ENCODE data around the gene DCUN1D4. TPM values are rescaled to one million over a fixed set of nuclear protein-coding genes. Genes with fewer than 3 reads are reported as not detected.

The DCUN1D4 gene
- total RNA-seq, 2 experiments from 2014 or later = 31.2 to 41.2 TPM

GRCh38 chr4:51855751-51856150, 12.8 kb downstream of the DCUN1D4 start:
- CTCF ChIA-PET = no interaction called here
- DNase-seq (no peak), ATAC-seq (no peak)
- Mint-ChIP-seq H3K4me3 (no peak overlapping the region), H3K9me3 (ENCODE audit: low read depth) (no peaks in the 10 kb centered on the region), H3K27me3 (no peaks in the 10 kb centered on the region), H3K4me1 (peaks cover 50% of the 10 kb centered on the region), H3K27ac (no peak overlapping the region), H3K36me3 (ENCODE audit: low read depth) (peaks cover 16% of the 10 kb centered on the region)
- POLR2A ChIA-PET = no interaction called here
- intact Hi-C loops (cut with DNase I, micrococcal nuclease) = no loop called here

- ChIA-PET CTCF (interaction anchor here (0.6 kb wide), 1 partner anchor 1131 kb away, joined by 3 read pairs; no protein-coding TSS in a partner anchor), POLR2A (no interaction called here)
- Mint-ChIP-seq H3K27me3 (no peaks in the 10 kb centered on the region), H3K27ac (no peak overlapping the region), H3K4me3 (no peak overlapping the region), H3K36me3 (ENCODE audit: low read depth) (peaks cover 14% of the 10 kb centered on the region), H3K4me1 (peaks cover 26% of the 10 kb centered on the region), H3K9me3 (ENCODE audit: low read depth) (no peaks in the 10 kb centered on the region)
- ATAC-seq (no peak), DNase-seq (no peak)
- intact Hi-C loops (cut with DNase I, micrococcal nuclease) = loop anchor here in 1 of 2 experiments (2.0 kb wide), 1 partner anchor 20 kb away; no protein-coding TSS in a partner anchor
Observed at GRCh38 chr4:51858605-51859202, 15.8 kb downstream of the DCUN1D4 start.

GRCh38 chr4:51859476-51860031, 16.6 kb downstream of the DCUN1D4 start:
- Mint-ChIP-seq H3K4me1 (peaks cover 22% of the 10 kb centered on the region), H3K27me3 (no peaks in the 10 kb centered on the region), H3K9me3 (ENCODE audit: low read depth) (no peaks in the 10 kb centered on the region), H3K27ac (no peak overlapping the region), H3K4me3 (no peak overlapping the region), H3K36me3 (ENCODE audit: low read depth) (peaks cover 16% of the 10 kb centered on the region)
- no peak for DNase-seq
- ChIA-PET POLR2A (no interaction called here), CTCF (no interaction called here)
- no peak for ATAC-seq
- intact Hi-C loops (cut with DNase I, micrococcal nuclease) = loop anchor here in 1 of 2 experiments (2.0 kb wide), 1 partner anchor 21 kb away; no protein-coding TSS in a partner anchor

GRCh38 chr4:51862199-51862598, 19.2 kb downstream of the DCUN1D4 start:
- Mint-ChIP-seq H3K4me3 (no peak overlapping the region), H3K4me1 (peaks cover 17% of the 10 kb centered on the region), H3K27me3 (no peaks in the 10 kb centered on the region), H3K36me3 (ENCODE audit: low read depth) (peaks cover 21% of the 10 kb centered on the region), H3K27ac (no peak overlapping the region), H3K9me3 (ENCODE audit: low read depth) (no peaks in the 10 kb centered on the region)
- DNase-seq (no peak), ATAC-seq (no peak)
- ChIA-PET POLR2A (interaction anchor here (1.3 kb wide), 1 partner anchor 20 kb away, joined by 3 read pairs; the partner anchor contains the start of gene DCUN1D4), CTCF (no interaction called here)
- intact Hi-C loops (cut with DNase I, micrococcal nuclease) = no loop called here

- DNase-seq = no peak
- CTCF ChIA-PET = no interaction called here
Observed at GRCh38 chr4:51862781-51863180, 19.8 kb downstream of the DCUN1D4 start.

GRCh38 chr4:51865717-51866116, 22.8 kb downstream of the DCUN1D4 start:
- intact Hi-C loops (cut with DNase I, micrococcal nuclease) = no loop called here
- Mint-ChIP-seq H3K27ac (no peak overlapping the region), H3K27me3 (no peaks in the 10 kb centered on the region), H3K36me3 (ENCODE audit: low read depth) (peaks cover 23% of the 10 kb centered on the region), H3K4me1 (peaks cover 6% of the 10 kb centered on the region), H3K9me3 (ENCODE audit: low read depth) (no peaks in the 10 kb centered on the region), H3K4me3 (no peak overlapping the region)
- ChIA-PET POLR2A (no interaction called here), CTCF (no interaction called here)
- ATAC-seq = no peak
- DNase-seq = no peak

More at GRCh38 chr4:51862781-51863180, 19.8 kb downstream of the DCUN1D4 start:
- Mint-ChIP-seq H3K4me1 (peaks cover 14% of the 10 kb centered on the region), H3K36me3 (ENCODE audit: low read depth) (peaks cover 19% of the 10 kb centered on the region), H3K27ac (no peak overlapping the region), H3K27me3 (no peaks in the 10 kb centered on the region), H3K4me3 (no peak overlapping the region), H3K9me3 (ENCODE audit: low read depth) (no peaks in the 10 kb centered on the region)
- POLR2A ChIA-PET = no interaction called here
- intact Hi-C loops (cut with DNase I, micrococcal nuclease) = no loop called here
- no peak for ATAC-seq

GRCh38 chr4:51866835-51867234, 23.9 kb downstream of the DCUN1D4 start:
- CTCF ChIA-PET = no interaction called here
- peaks cover 6% of the 10 kb centered on the region for H3K4me1 Mint-ChIP-seq
- ATAC-seq = no peak
- no peaks in the 10 kb centered on the region for H3K9me3 Mint-ChIP-seq (ENCODE audit: low read depth)
- H3K36me3 Mint-ChIP-seq (ENCODE audit: low read depth) = peaks cover 34% of the 10 kb centered on the region
- intact Hi-C loops (cut with DNase I, micrococcal nuclease) = no loop called here
- no peak for DNase-seq
- H3K27me3 Mint-ChIP-seq = no peaks in the 10 kb centered on the region
- no peak overlapping the region for H3K27ac Mint-ChIP-seq
- POLR2A ChIA-PET = no interaction called here
- no peak overlapping the region for H3K4me3 Mint-ChIP-seq

- ATAC-seq (no peak), DNase-seq (no peak)
- intact Hi-C loops (cut with DNase I, micrococcal nuclease) = no loop called here
- peaks cover 42% of the 10 kb centered on the region for H3K36me3 Mint-ChIP-seq (ENCODE audit: low read depth)
- POLR2A ChIA-PET = no interaction called here
- CTCF ChIA-PET = no interaction called here
- H3K27me3 Mint-ChIP-seq = no peaks in the 10 kb centered on the region
- H3K9me3 Mint-ChIP-seq (ENCODE audit: low read depth) = no peaks in the 10 kb centered on the region
- no peak overlapping the region for H3K4me3 Mint-ChIP-seq
- peaks cover 6% of the 10 kb centered on the region for H3K4me1 Mint-ChIP-seq
- no peak overlapping the region for H3K27ac Mint-ChIP-seq
Observed at GRCh38 chr4:51867689-51868448, 24.9 kb downstream of the DCUN1D4 start.

GRCh38 chr4:51868449-51868847, 25.5 kb downstream of the DCUN1D4 start:
- intact Hi-C loops (cut with DNase I, micrococcal nuclease) = no loop called here
- CTCF ChIA-PET = no interaction called here
- ATAC-seq (no peak), DNase-seq (no peak)
- Mint-ChIP-seq H3K9me3 (ENCODE audit: low read depth) (no peaks in the 10 kb centered on the region), H3K36me3 (ENCODE audit: low read depth) (peaks cover 47% of the 10 kb centered on the region), H3K4me1 (peaks cover 6% of the 10 kb centered on the region), H3K4me3 (no peak overlapping the region), H3K27me3 (no peaks in the 10 kb centered on the region), H3K27ac (no peak overlapping the region)
- POLR2A ChIA-PET = no interaction called here

- DNase-seq (no peak), ATAC-seq (no peak)
- Mint-ChIP-seq H3K4me1 (no peaks in the 10 kb centered on the region), H3K9me3 (ENCODE audit: low read depth) (peaks cover 3% of the 10 kb centered on the region), H3K4me3 (no peak overlapping the region), H3K27me3 (no peaks in the 10 kb centered on the region), H3K36me3 (ENCODE audit: low read depth) (peaks cover 55% of the 10 kb centered on the region), H3K27ac (no peak overlapping the region)
- CTCF ChIA-PET = interaction anchor here (0.6 kb wide), 2 partner anchors 35 to 121 kb away, joined by 3 read pairs; no protein-coding TSS in a partner anchor
- POLR2A ChIA-PET = no interaction called here
- intact Hi-C loops (cut with DNase I, micrococcal nuclease) = no loop called here
Observed at GRCh38 chr4:51870441-51871188, 27.7 kb downstream of the DCUN1D4 start.

- no peaks in the 10 kb centered on the region for H3K4me1 Mint-ChIP-seq
Observed at GRCh38 chr4:51872283-51872997, 29.5 kb downstream of the DCUN1D4 start.

More at GRCh38 chr4:51872283-51872997, 29.5 kb downstream of the DCUN1D4 start:
- H3K9me3 Mint-ChIP-seq (ENCODE audit: low read depth) = peaks cover 3% of the 10 kb centered on the region
- H3K4me3 Mint-ChIP-seq = no peak overlapping the region
- ATAC-seq = no peak
- peaks cover 63% of the 10 kb centered on the region for H3K36me3 Mint-ChIP-seq (ENCODE audit: low read depth)
- H3K27ac Mint-ChIP-seq = no peak overlapping the region
- no peaks in the 10 kb centered on the region for H3K27me3 Mint-ChIP-seq
- intact Hi-C loops (cut with DNase I, micrococcal nuclease) = no loop called here
- CTCF ChIA-PET = no interaction called here
- POLR2A ChIA-PET = no interaction called here
- DNase-seq = no peak
